NCI-H2227 (cell line): Measurements from ENCODE around the gene BST1.
"Not testable (repeated sequence)": the region's sequence is repeated elsewhere in the genome, so short reads cannot be mapped to it uniquely, and the experiment has no call there.

Source experiments
- DNase-seq: peaks from one replicate; lab custom pipeline; 2025; ENCODE audit not compliant: unreplicated experiment; lab: John Stamatoyannopoulos, UW

The BST1 gene

DNA sequence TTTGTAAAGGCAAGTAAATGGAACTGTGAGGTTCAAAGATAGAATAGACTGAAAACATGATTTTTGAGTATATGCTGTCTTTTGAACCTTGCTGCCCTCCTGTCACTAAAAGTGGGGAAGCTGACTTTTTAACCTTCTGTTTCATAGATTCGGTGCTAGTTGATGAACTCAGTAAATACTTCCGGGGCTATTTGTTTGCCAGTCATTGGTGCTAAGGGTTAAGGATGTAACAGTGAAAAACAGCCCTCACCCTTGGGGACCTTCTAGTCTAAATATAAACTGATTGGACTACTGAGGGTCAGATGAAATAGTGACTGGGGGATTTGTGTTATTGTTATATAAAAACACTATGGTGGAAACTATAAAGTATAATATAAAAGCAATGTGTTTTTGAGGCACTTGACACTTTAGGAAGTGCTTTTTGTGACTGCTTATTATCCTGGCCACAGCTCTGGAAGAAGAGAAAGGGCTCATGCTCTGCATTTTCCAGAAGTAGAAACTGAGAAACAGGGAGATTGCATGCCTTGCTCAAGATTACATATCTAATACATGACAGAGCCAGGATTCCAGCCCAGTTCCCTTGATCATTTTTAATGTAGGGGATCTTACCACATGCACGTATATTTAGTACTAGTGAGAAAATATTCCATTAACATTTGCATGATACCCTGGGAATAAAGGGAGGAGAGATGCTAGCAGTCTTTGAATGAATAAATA lies 3.9 kb downstream of the BST1 start:
- no peak for DNase-seq

GRCh38 chr4:15707363-15707715 lies 4.5 kb downstream of the BST1 start:
- DNase-seq: no peak

DNA sequence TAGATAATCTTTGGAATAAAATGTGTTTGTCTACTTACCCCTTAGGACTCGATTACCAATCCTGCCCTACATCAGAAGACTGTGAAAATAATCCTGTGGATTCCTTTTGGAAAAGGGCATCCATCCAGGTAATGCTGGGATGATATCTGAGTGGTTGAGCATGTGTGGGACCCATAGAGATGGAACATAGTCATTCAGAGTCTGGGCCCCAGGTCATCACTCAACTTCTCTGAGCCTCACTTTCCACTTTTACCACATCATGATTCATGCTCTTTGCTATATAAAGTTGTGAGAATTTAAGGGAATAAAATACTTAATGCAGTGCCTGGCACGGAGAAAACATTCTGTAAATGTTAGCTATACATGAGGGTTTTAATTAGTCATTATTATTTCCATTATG lies 8.9 kb downstream of the BST1 start:
- no peak for DNase-seq

GRCh38 chr4:15712214-15712613 lies 9.3 kb downstream of the BST1 start:
- DNase-seq: no peak

- no peak for DNase-seq
These were observed 11.3 kb downstream of the BST1 start for GRCh38 chr4:15714141-15714540.

DNA sequence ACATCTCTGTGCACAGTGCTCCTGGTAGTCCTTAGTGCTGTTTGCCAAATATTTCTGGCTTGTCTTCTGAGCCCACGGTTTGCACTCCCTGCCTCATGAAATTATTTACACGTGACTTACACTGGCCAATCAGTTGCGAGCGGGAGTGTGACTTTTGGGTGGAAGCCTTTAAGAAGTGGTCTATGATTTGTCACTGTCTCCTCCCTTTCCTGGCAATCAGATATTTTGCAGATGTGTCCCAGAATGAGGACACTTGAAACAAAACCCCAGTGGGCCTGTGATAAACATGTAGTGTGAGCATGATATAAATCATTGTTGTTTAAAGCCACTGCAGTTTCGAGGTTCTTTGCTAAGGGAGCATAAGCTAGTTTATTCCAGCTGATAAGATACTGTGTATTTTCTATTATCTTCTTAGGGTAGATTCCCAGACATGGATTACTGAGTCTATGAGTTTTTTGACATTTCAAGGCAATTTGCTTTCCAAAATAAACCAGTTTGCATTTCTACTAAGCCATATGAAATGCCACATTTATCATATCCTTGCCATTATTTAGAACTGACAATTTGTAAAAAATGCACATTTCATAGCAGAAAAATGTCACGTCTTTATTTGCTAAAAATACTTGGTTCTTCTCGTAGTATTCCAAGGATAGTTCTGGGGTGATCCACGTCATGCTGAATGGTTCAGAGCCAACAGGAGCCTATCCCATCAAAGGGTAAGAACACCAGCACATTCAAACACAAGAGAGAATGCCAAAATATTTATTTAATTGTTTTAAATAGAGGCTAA lies 12.0 kb downstream of the BST1 start:
- no peak for DNase-seq

- no peak for DNase-seq
These were observed 13.2 kb downstream of the BST1 start for GRCh38 chr4:15716115-15716514.

- no peak for DNase-seq
These were observed 14.2 kb downstream of the BST1 start for GRCh38 chr4:15717086-15717485.

GRCh38 chr4:15717657-15718416 lies 15.0 kb downstream of the BST1 start:
- DNase-seq: no peak

DNA sequence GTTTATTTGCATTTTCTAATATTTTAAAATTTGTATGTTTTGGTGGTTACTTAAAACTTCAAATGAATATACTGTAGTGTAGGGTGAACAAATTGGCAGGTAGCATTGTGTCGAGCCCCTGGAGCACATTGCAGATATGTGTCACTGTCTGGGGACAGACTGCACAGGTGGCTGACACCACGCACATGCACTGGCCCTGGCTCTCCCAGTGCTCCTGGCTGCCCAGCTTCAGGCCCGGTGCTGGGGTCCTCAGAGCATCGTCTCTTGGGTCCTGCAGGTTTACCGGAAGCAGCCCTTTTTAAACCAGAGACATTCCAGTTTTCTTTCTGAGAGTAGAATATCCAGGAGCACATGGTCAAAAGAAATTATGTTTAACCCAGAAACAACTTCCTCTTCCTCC lies 15.6 kb downstream of the BST1 start:
- DNase-seq: no peak

GRCh38 chr4:15718959-15719358 lies 16.1 kb downstream of the BST1 start:
- DNase-seq: no peak

- DNase-seq: no peak
These were observed 16.6 kb downstream of the BST1 start for GRCh38 chr4:15719506-15719905.

DNA sequence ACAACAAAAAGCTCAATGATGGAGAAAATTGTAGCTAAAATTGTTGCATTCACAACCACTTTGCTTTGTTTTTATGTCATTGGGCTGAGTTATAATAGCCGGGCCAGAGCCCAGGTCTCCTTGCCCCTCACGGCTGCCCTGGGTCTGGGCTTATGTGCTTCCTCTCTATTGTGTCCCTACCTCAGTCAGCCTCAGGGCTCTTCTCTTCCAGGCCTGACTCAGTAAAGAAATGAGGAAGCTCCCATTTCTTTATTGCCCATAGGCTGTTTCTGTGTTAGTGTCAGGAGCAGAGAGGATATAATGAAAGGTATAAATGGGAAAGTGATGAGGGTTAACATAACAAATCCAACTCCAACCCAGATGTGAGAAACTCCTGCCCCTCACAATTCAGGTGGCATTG lies 18.0 kb downstream of the BST1 start:
- no peak for DNase-seq

- DNase-seq: no peak
These were observed 22.7 kb downstream of the BST1 start for GRCh38 chr4:15725608-15726007.

DNA sequence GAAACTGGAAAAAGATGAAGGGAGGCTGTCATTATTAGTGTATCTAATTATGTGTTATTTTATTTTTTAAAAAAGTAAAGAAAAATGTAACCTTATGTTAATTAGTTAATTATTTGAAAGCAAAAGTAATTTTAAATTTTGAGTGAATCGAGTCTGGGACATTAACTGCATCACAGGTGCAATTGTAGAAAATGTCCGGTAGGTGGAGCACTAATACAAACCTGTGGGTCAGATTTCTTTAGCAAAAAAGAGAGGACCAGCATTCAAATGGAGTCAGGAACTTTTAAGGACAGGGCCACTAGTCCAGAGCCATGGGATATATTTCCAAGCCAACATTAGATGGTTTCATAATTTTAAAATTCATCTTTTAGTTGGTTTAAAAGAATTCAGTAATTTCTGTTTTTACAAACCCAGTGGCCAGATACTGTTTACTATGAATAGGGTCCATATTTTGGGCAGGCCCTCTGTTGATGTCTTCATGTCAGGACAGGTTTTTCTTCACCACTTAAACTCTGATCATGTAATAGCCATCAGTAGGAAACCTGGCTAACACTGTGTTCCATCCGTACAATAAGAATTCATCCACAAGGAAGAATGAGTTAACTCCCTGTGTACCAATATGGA lies 27.2 kb downstream of the BST1 start:
- DNase-seq: peak; percentile 31

GRCh38 chr4:15733061-15733460 lies 30.2 kb downstream of the BST1 start:
- not testable (repeated sequence) for DNase-seq

DNA sequence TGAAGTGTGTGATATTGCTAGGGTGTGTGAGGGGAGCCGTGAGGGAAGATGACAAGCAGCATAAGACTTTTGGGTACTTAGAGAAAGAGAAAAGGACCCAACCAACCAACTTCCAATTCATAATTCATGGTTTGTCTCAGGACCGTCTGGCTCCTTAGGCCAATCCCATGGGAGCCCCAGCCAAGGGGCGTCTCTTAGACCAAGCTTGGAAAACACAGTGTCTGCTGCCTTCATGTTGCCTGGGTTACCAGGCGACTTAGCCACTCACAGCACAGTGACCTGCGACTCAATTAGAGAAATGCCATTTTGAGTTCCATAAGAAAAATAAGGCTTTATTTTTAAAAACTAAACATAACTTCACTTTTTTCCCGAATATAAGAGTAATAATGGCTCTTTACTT lies 32.7 kb downstream of the BST1 start:
- no peak for DNase-seq

GRCh38 chr4:15736514-15737050 lies 33.7 kb downstream of the BST1 start:
- DNase-seq: no peak

- DNase-seq: no peak
These were observed 34.4 kb downstream of the BST1 start for GRCh38 chr4:15737255-15737654.

GRCh38 chr4:15738877-15739276 lies 36.0 kb downstream of the BST1 start:
- DNase-seq: no peak

GRCh38 chr4:15740764-15741404 lies 38.0 kb downstream of the BST1 start:
- no peak for DNase-seq
